HL-60 (cell line): ENCODE data around the gene LAMA1.

ENCODE experiments used
- GABPA ChIP-seq: IDR thresholded peaks from 2 replicates; pipeline ENCODE4 v1.6.1; 2012; ENCODE audit warnings: low read depth
- POLR2AphosphoS5 ChIP-seq: IDR thresholded peaks from 2 replicates; pipeline ENCODE4 v1.6.1; 2012; ENCODE audit warnings: low read depth
- SPI1 ChIP-seq: IDR thresholded peaks from 2 replicates; pipeline ENCODE4 v1.6.1; 2012; ENCODE audit warnings: low read depth, mild to moderate bottlenecking, borderline replicate concordance
- TF ChIP-seq, protein P1 (sequence below): IDR thresholded peaks from one replicate; pipeline ENCODE4 v1.5.1; 2011; ENCODE audit warnings: low read length, control low read depth, inconsistent platforms; ENCODE audit not compliant: insufficient read depth
- TF ChIP-seq, protein P2 (sequence below): IDR thresholded peaks from 2 replicates; pipeline ENCODE4 v1.6.1; 2012; ENCODE audit warnings: low read depth; ENCODE audit not compliant: insufficient replicate concordance

DNA sequence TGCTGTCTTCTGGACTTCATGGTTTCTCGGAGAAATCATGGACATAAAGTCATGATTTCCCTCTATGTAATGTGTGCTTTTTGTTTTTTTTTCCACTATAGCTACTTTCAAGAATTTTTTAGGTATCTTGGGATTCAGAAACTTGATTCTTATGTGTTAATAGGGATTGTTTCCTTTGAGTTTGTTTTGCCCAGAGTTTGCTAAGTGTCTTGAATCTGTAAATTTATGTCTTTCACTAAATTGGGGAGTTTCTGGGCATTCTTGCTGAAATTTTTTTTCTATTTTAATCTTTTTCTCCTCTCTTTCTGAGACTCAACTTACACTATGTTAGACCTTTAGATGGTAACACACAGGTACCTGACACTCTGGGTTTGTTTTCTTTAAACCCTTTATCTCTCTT, 182.7 kb downstream of the LAMA1 start:
- TF ChIP-seq, protein P1, sequence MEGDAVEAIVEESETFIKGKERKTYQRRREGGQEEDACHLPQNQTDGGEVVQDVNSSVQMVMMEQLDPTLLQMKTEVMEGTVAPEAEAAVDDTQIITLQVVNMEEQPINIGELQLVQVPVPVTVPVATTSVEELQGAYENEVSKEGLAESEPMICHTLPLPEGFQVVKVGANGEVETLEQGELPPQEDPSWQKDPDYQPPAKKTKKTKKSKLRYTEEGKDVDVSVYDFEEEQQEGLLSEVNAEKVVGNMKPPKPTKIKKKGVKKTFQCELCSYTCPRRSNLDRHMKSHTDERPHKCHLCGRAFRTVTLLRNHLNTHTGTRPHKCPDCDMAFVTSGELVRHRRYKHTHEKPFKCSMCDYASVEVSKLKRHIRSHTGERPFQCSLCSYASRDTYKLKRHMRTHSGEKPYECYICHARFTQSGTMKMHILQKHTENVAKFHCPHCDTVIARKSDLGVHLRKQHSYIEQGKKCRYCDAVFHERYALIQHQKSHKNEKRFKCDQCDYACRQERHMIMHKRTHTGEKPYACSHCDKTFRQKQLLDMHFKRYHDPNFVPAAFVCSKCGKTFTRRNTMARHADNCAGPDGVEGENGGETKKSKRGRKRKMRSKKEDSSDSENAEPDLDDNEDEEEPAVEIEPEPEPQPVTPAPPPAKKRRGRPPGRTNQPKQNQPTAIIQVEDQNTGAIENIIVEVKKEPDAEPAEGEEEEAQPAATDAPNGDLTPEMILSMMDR, result no peak
- no peak for TF ChIP-seq POLR2AphosphoS5
- TF ChIP-seq GABPA, result no peak
- TF ChIP-seq, protein P2, sequence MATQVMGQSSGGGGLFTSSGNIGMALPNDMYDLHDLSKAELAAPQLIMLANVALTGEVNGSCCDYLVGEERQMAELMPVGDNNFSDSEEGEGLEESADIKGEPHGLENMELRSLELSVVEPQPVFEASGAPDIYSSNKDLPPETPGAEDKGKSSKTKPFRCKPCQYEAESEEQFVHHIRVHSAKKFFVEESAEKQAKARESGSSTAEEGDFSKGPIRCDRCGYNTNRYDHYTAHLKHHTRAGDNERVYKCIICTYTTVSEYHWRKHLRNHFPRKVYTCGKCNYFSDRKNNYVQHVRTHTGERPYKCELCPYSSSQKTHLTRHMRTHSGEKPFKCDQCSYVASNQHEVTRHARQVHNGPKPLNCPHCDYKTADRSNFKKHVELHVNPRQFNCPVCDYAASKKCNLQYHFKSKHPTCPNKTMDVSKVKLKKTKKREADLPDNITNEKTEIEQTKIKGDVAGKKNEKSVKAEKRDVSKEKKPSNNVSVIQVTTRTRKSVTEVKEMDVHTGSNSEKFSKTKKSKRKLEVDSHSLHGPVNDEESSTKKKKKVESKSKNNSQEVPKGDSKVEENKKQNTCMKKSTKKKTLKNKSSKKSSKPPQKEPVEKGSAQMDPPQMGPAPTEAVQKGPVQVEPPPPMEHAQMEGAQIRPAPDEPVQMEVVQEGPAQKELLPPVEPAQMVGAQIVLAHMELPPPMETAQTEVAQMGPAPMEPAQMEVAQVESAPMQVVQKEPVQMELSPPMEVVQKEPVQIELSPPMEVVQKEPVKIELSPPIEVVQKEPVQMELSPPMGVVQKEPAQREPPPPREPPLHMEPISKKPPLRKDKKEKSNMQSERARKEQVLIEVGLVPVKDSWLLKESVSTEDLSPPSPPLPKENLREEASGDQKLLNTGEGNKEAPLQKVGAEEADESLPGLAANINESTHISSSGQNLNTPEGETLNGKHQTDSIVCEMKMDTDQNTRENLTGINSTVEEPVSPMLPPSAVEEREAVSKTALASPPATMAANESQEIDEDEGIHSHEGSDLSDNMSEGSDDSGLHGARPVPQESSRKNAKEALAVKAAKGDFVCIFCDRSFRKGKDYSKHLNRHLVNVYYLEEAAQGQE, result no peak
- no peak for TF ChIP-seq SPI1
